HG03039 (cell line): Measurements from ENCODE around the gene SFR1.

Experiments used
- ATAC-seq: cut with Tn5 transposase; IDR thresholded peaks from one replicate; pipeline ENCODE4 v1.9.1; 2021; ENCODE audit warnings: mild to moderate bottlenecking, moderate library complexity; ENCODE audit not compliant: unreplicated experiment

The SFR1 gene

GRCh38 chr10:104104418-104104817, 17.6 kb upstream of the SFR1 start:
- ATAC-seq: no peak

GRCh38 chr10:104104926-104105325, 17.0 kb upstream of the SFR1 start:
- ATAC-seq: no peak

- peak; percentile 43 for ATAC-seq
These were observed 11.9 kb upstream of the SFR1 start for GRCh38 chr10:104109908-104110662.

GRCh38 chr10:104113376-104113956, 8.5 kb upstream of the SFR1 start:
- ATAC-seq: no peak

- no peak for ATAC-seq
These were observed 4.1 kb upstream of the SFR1 start for GRCh38 chr10:104117839-104118323.

GRCh38 chr10:104119996-104120395, 2.0 kb upstream of the SFR1 start:
- ATAC-seq: no peak

- ATAC-seq: no peak
These were observed 1.5 kb upstream of the SFR1 start for GRCh38 chr10:104120512-104120902.

GRCh38 chr10:104120903-104121484, 977 bp upstream of the SFR1 start:
- ATAC-seq: peak; percentile 34

- peak; percentile 2 for ATAC-seq
These were observed 495 bp downstream of the SFR1 start for GRCh38 chr10:104122225-104123107.

GRCh38 chr10:104123397-104123796, 1.4 kb downstream of the SFR1 start:
- no peak for ATAC-seq

GRCh38 chr10:104127411-104127810, 5.4 kb downstream of the SFR1 start:
- no peak for ATAC-seq

GRCh38 chr10:104128214-104128613, 6.2 kb downstream of the SFR1 start:
- ATAC-seq: no peak

GRCh38 chr10:104130041-104130440, 8.1 kb downstream of the SFR1 start:
- ATAC-seq: no peak

GRCh38 chr10:104138131-104138530, 16.2 kb downstream of the SFR1 start:
- ATAC-seq: no peak

GRCh38 chr10:104139221-104139620, 17.2 kb downstream of the SFR1 start:
- no peak for ATAC-seq

- ATAC-seq: no peak
These were observed 20.1 kb downstream of the SFR1 start for GRCh38 chr10:104142081-104142480.

- no peak for ATAC-seq
These were observed 21.9 kb downstream of the SFR1 start for GRCh38 chr10:104143829-104144228.

- ATAC-seq: no peak
These were observed 23.0 kb downstream of the SFR1 start for GRCh38 chr10:104144931-104145330.

GRCh38 chr10:104146882-104147281, 24.9 kb downstream of the SFR1 start:
- ATAC-seq: no peak

- no peak for ATAC-seq
These were observed 28.2 kb downstream of the SFR1 start for GRCh38 chr10:104150139-104150538.

- ATAC-seq: no peak
These were observed 29.8 kb downstream of the SFR1 start for GRCh38 chr10:104151737-104152136.
